ENCODE results near the gene HOXB8. TPM values are rescaled to one million over a fixed set of nuclear protein-coding genes. Genes with fewer than 3 reads are reported as not detected.
A peak's percentile ranks its signal among the peaks of the same experiment; 100 is the strongest.

HOXB8 gene
- total and polyA plus RNA-seq, 3 experiments from 2014 or later, result not detected

DNA sequence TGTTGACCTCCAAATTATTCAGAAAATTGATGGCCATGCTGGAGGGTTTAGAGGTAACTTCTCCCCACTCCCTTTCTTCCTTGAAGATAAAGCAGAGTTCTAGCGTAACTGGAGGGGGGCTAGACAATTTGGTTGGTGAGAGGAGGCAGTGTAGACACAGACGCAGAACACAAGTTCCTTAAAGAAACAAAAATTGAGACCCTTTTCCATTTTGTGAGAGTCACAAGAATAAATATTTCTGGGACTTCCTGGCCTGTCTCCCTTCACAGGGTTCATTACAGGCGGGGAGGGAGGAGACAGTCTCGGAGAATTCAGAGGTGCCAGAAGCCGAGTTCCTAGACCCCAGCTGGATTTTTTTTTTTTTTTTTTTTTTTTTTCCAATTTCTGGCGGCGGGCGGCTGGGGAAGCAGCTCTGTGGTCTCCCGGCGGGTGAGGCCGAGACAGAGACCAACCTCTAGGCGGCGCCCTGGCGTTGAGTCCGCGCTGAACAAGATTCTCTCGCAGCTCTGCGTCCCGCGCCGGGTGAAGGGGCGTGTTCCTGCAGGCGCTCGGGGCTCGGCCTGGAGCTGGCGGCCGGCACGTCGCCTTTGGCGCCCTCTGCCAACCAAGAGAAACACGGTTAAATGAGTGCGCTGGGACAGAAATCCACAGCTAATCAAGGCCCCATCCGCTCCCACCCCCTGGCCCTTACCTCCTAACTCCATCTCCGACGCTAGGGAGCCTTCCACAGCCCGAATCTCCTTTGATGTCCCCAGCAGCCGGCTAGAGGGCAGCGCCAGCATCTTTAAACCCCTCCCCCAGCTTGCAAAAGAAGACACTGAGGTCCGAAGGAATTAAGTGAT, 21.3 kb upstream of the HOXB8 start:
- H3K4me1 Mint-ChIP-seq, result peaks cover 12 to 22% (median 17%) of the 10 kb centered on the region in 3 donors
- H3K36me3 ChIP-seq (ENCODE audit: insufficient read depth, low read length), result no peaks in the 10 kb centered on the region
- no peaks in the 10 kb centered on the region for H3K9me3 ChIP-seq (ENCODE audit: low read length)
- H3K36me3 Mint-ChIP-seq, result no peaks in the 10 kb centered on the region
- H3K27ac ChIP-seq (ENCODE audit: low read depth, low read length), result no peak overlapping the region
- ChIA-PET POLR2A (interaction anchor here (0.6 to 0.8 kb wide), 4 partner anchors 12 to 620 kb away, joined by 3 to 6 read pairs (median 3); no protein-coding TSS in a partner anchor), CTCF (interaction anchor here (0.5 to 3.8 kb wide), 21 partner anchors 8 to 611 kb away, joined by 3 to 16 read pairs (median 4); partner anchors contain the start of gene HOXB9)
- peaks cover 49% of the 10 kb centered on the region for H3K27me3 ChIP-seq (ENCODE audit: insufficient read depth, low read length, poor library complexity, severe bottlenecking)
- no peak overlapping the region for H3K4me3 ChIP-seq (ENCODE audit: low read length)
- peak; percentile 38 to 69 (median 55) for DNase-seq
- peaks cover 9% of the 10 kb centered on the region for H3K4me1 ChIP-seq (ENCODE audit: insufficient read depth, low read length)
- H3K27ac Mint-ChIP-seq, result peak overlapping the region in 1 of 8 donors; percentile 61
- peaks cover 71 to 92% of the 10 kb centered on the region in 2 donors for H3K27me3 Mint-ChIP-seq
- no peaks in the 10 kb centered on the region for H3K9me3 Mint-ChIP-seq
- peak overlapping the region in 5 of 7 donors; percentile 5 to 47 (median 29) for H3K4me3 Mint-ChIP-seq

- ChIA-PET POLR2A (no interaction called here), CTCF (interaction anchor here (2.4 to 3.8 kb wide), 3 partner anchors 9 to 44 kb away, joined by 12 to 16 read pairs (median 15); partner anchors contain the start of gene HOXB9)
- Mint-ChIP-seq H3K9me3 (no peaks in the 10 kb centered on the region), H3K36me3 (no peaks in the 10 kb centered on the region), H3K4me3 (peak overlapping the region in 2 of 7 donors; percentile 39 to 70), H3K27ac (no peak overlapping the region), H3K4me1 (peaks cover 9 to 20% (median 16%) of the 10 kb centered on the region in 3 donors), H3K27me3 (peaks cover 67 to 94% of the 10 kb centered on the region in 2 donors)
- peaks cover 58% of the 10 kb centered on the region for H3K27me3 ChIP-seq (ENCODE audit: insufficient read depth, low read length, poor library complexity, severe bottlenecking)
- H3K4me1 ChIP-seq (ENCODE audit: insufficient read depth, low read length), result peaks cover 9% of the 10 kb centered on the region
- H3K4me3 ChIP-seq (ENCODE audit: low read length), result no peak overlapping the region
- no peak for DNase-seq
- no peak overlapping the region for H3K27ac ChIP-seq (ENCODE audit: low read depth, low read length)
- H3K9me3 ChIP-seq (ENCODE audit: low read length), result no peaks in the 10 kb centered on the region
- no peaks in the 10 kb centered on the region for H3K36me3 ChIP-seq (ENCODE audit: insufficient read depth, low read length)
Observed at GRCh38 chr17:48634493-48635208, 19.6 kb upstream of the HOXB8 start.

GRCh38 chr17:48633266-48633677, 18.2 kb upstream of the HOXB8 start:
- Histone ChIP-seq H3K36me3 (ENCODE audit: insufficient read depth, low read length) (no peaks in the 10 kb centered on the region), H3K9me3 (ENCODE audit: low read length) (no peaks in the 10 kb centered on the region), H3K4me3 (ENCODE audit: low read length) (no peak overlapping the region), H3K27me3 (ENCODE audit: insufficient read depth, low read length, poor library complexity, severe bottlenecking) (peaks cover 69% of the 10 kb centered on the region), H3K4me1 (ENCODE audit: insufficient read depth, low read length) (peaks cover 9% of the 10 kb centered on the region), H3K27ac (ENCODE audit: low read depth, low read length) (no peak overlapping the region)
- Mint-ChIP-seq H3K27ac (no peak overlapping the region), H3K4me1 (peaks cover 9 to 20% (median 16%) of the 10 kb centered on the region in 3 donors), H3K4me3 (no peak overlapping the region), H3K36me3 (no peaks in the 10 kb centered on the region), H3K9me3 (no peaks in the 10 kb centered on the region), H3K27me3 (peaks cover 71 to 95% of the 10 kb centered on the region in 2 donors)
- DNase-seq, result no peak
- ChIA-PET CTCF (interaction anchor here (1.4 kb wide), 1 partner anchor 141 kb away, joined by 3 read pairs; no protein-coding TSS in a partner anchor), POLR2A (no interaction called here)

DNA sequence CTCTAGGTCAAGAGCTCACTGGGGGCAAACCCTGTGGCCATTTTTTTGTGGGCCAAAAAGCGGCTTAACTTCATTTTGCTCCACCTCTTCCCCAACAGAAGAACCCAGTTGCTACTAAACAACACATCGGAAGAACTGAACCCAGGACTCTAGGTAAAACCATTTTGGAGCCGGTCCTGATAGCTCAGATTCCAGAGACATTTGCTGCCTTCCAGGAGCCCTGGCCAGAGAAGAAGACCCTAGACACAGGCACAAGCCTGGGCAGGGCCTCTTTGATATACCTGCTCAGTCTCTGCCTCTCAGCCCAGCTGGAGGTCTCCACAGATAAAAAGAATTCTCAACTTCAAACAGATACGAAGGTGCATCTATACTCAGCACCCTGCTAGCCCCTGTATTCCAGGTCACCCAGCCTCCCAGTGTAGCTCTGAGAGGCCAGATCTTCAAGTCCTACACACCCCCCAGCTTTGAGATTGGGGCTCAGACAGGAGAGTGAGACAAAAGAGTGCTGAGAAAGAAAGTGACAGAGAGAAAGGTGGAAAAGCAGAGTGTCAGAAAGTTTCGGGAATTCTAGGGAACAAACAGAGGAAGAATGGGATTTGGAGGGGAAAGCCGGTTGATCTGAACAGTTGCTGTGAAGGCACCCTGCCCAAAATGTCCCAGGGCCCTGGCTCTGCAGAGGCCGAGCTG, 17.6 kb upstream of the HOXB8 start:
- no peaks in the 10 kb centered on the region for H3K9me3 ChIP-seq (ENCODE audit: low read length)
- Mint-ChIP-seq H3K4me1 (peaks cover 9 to 20% (median 16%) of the 10 kb centered on the region in 3 donors), H3K9me3 (no peaks in the 10 kb centered on the region), H3K27me3 (peaks cover 72 to 95% of the 10 kb centered on the region in 2 donors), H3K36me3 (no peaks in the 10 kb centered on the region), H3K27ac (no peak overlapping the region), H3K4me3 (peak overlapping the region in 3 of 7 donors; percentile 24 to 50 (median 34))
- CTCF ChIA-PET, result interaction anchor here (0.7 to 1.9 kb wide), 4 partner anchors 10 to 140 kb away, joined by 3 to 8 read pairs (median 3); partner anchors contain the start of gene HOXB8
- no peak for DNase-seq
- peak overlapping the region; percentile 77 for H3K27ac ChIP-seq (ENCODE audit: low read depth, low read length)
- peaks cover 71% of the 10 kb centered on the region for H3K27me3 ChIP-seq (ENCODE audit: insufficient read depth, low read length, poor library complexity, severe bottlenecking)
- H3K4me3 ChIP-seq (ENCODE audit: low read length), result no peak overlapping the region
- POLR2A ChIA-PET, result no interaction called here
- peaks cover 9% of the 10 kb centered on the region for H3K4me1 ChIP-seq (ENCODE audit: insufficient read depth, low read length)
- no peaks in the 10 kb centered on the region for H3K36me3 ChIP-seq (ENCODE audit: insufficient read depth, low read length)

DNA sequence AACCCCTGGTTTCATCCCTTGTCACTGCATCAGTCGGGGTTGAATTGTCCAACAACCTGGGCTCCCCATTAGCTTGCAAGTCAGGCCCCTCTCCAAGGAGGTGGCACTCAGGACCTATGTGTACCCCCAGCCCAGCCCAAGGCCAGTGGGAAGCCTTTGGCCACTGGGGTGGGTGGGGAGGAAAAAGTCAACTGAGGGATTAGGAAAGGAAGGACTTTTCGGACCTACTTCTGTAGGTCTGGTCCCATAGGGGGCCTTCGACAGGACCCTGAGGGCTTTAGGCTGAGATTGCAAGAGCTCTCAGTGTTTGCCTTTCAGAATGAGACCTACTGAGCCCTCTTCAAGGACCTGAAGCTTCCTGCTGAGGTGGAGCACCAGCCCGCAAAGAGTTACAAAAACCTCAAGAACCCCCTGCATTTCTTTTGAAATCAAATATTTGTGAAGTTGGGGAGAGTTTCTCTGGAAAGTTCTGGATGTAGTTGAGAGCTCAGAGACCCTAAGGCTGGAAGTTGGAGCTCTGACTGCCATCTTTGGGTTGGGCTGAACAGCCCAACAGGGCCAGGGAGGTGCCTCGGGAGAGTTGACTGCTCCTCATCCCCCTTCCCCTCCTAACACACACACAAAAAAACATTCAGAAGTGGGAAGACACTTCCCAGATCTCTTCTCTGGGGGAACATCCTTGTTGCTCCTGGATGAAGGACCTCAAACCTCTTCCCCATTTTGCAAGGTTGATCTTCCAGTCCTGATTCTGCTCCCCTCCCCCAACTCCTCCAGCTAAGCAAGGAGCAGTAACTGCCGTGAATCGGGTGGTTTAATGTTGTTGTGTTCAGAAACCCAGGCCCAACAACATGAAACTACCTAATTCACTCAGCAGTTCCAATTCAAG, 16.8 kb upstream of the HOXB8 start:
- Histone ChIP-seq H3K27me3 (ENCODE audit: insufficient read depth, low read length, poor library complexity, severe bottlenecking) (peaks cover 72% of the 10 kb centered on the region), H3K4me1 (ENCODE audit: insufficient read depth, low read length) (peaks cover 11% of the 10 kb centered on the region), H3K4me3 (ENCODE audit: low read length) (no peak overlapping the region), H3K27ac (ENCODE audit: low read depth, low read length) (peak overlapping the region; percentile 77), H3K9me3 (ENCODE audit: low read length) (no peaks in the 10 kb centered on the region), H3K36me3 (ENCODE audit: insufficient read depth, low read length) (no peaks in the 10 kb centered on the region)
- no peak overlapping the region for H3K4me3 Mint-ChIP-seq
- H3K36me3 Mint-ChIP-seq, result no peaks in the 10 kb centered on the region
- no peak for DNase-seq
- ChIA-PET CTCF (interaction anchor here (0.7 to 1.9 kb wide), 4 partner anchors 9 to 139 kb away, joined by 3 to 8 read pairs (median 3); partner anchors contain the start of gene HOXB8), POLR2A (no interaction called here)
- H3K9me3 Mint-ChIP-seq, result peaks cover 0 to 1% (median 0%) of the 10 kb centered on the region in 5 donors
- H3K27me3 Mint-ChIP-seq, result peaks cover 71 to 95% of the 10 kb centered on the region in 2 donors
- peaks cover 11 to 22% (median 17%) of the 10 kb centered on the region in 3 donors for H3K4me1 Mint-ChIP-seq
- no peak overlapping the region for H3K27ac Mint-ChIP-seq

GRCh38 chr17:48630925-48631692, 16.0 kb upstream of the HOXB8 start:
- no peak overlapping the region for H3K4me3 ChIP-seq (ENCODE audit: low read length)
- no peaks in the 10 kb centered on the region for H3K9me3 ChIP-seq (ENCODE audit: low read length)
- peaks cover 69% of the 10 kb centered on the region for H3K27me3 ChIP-seq (ENCODE audit: insufficient read depth, low read length, poor library complexity, severe bottlenecking)
- H3K27ac Mint-ChIP-seq, result no peak overlapping the region
- H3K27ac ChIP-seq (ENCODE audit: low read depth, low read length), result peak overlapping the region; percentile 77
- H3K36me3 Mint-ChIP-seq, result no peaks in the 10 kb centered on the region
- CTCF ChIA-PET, result interaction anchor here (1.9 kb wide), 1 partner anchor 13 kb away, joined by 8 read pairs; no protein-coding TSS in a partner anchor
- H3K9me3 Mint-ChIP-seq, result peaks cover 0 to 4% (median 0%) of the 10 kb centered on the region in 5 donors
- no peak for DNase-seq
- POLR2A ChIA-PET, result no interaction called here
- H3K27me3 Mint-ChIP-seq, result peaks cover 69 to 95% of the 10 kb centered on the region in 2 donors
- peaks cover 7 to 22% (median 14%) of the 10 kb centered on the region in 3 donors for H3K4me1 Mint-ChIP-seq
- H3K4me1 ChIP-seq (ENCODE audit: insufficient read depth, low read length), result peaks cover 10% of the 10 kb centered on the region
- H3K4me3 Mint-ChIP-seq, result no peak overlapping the region
- H3K36me3 ChIP-seq (ENCODE audit: insufficient read depth, low read length), result no peaks in the 10 kb centered on the region

All from CD8-positive, alpha-beta memory T cell (primary cell).